Measurements from ENCODE around the gene JAKMIP2. TPM values are rescaled to one million over a fixed set of nuclear protein-coding genes. Genes with fewer than 3 reads are reported as not detected.
"Not testable (repeated sequence)": the region's sequence is repeated elsewhere in the genome, so short reads cannot be mapped to it uniquely, and the experiment has no call there.

Gene JAKMIP2
- total RNA-seq, 1 donor from 2014 or later = 1.8 TPM

GRCh38 chr5:147813696-147814095 lies 31.2 kb upstream of the JAKMIP2 start:
- Mint-ChIP-seq H3K36me3 (ENCODE audit: unreplicated experiment) (no peaks in the 10 kb centered on the region), H3K4me3 (ENCODE audit: unreplicated experiment) (no peak overlapping the region), H3K27me3 (ENCODE audit: unreplicated experiment) (peaks cover 39% of the 10 kb centered on the region), H3K4me1 (ENCODE audit: unreplicated experiment) (no peaks in the 10 kb centered on the region), H3K27ac (ENCODE audit: unreplicated experiment) (no peak overlapping the region), H3K9me3 (ENCODE audit: unreplicated experiment) (no peaks in the 10 kb centered on the region)
- no peak for DNase-seq (ENCODE audit: extremely low spot score, unreplicated experiment)
- TF ChIP-seq, protein P1, sequence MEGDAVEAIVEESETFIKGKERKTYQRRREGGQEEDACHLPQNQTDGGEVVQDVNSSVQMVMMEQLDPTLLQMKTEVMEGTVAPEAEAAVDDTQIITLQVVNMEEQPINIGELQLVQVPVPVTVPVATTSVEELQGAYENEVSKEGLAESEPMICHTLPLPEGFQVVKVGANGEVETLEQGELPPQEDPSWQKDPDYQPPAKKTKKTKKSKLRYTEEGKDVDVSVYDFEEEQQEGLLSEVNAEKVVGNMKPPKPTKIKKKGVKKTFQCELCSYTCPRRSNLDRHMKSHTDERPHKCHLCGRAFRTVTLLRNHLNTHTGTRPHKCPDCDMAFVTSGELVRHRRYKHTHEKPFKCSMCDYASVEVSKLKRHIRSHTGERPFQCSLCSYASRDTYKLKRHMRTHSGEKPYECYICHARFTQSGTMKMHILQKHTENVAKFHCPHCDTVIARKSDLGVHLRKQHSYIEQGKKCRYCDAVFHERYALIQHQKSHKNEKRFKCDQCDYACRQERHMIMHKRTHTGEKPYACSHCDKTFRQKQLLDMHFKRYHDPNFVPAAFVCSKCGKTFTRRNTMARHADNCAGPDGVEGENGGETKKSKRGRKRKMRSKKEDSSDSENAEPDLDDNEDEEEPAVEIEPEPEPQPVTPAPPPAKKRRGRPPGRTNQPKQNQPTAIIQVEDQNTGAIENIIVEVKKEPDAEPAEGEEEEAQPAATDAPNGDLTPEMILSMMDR (IDR thresholded peaks at IDR 0.05) = no peak

GRCh38 chr5:147809830-147810666 lies 27.5 kb upstream of the JAKMIP2 start:
- H3K4me3 Mint-ChIP-seq (ENCODE audit: unreplicated experiment) = no peak overlapping the region
- TF ChIP-seq, protein P1 (IDR thresholded peaks at IDR 0.05) = no peak
- no peaks in the 10 kb centered on the region for H3K36me3 Mint-ChIP-seq (ENCODE audit: unreplicated experiment)
- DNase-seq (ENCODE audit: extremely low spot score, unreplicated experiment) = no peak
- no peaks in the 10 kb centered on the region for H3K9me3 Mint-ChIP-seq (ENCODE audit: unreplicated experiment)
- no peak overlapping the region for H3K27ac Mint-ChIP-seq (ENCODE audit: unreplicated experiment)
- peaks cover 17% of the 10 kb centered on the region for H3K27me3 Mint-ChIP-seq (ENCODE audit: unreplicated experiment)
- H3K4me1 Mint-ChIP-seq (ENCODE audit: unreplicated experiment) = no peaks in the 10 kb centered on the region

DNA sequence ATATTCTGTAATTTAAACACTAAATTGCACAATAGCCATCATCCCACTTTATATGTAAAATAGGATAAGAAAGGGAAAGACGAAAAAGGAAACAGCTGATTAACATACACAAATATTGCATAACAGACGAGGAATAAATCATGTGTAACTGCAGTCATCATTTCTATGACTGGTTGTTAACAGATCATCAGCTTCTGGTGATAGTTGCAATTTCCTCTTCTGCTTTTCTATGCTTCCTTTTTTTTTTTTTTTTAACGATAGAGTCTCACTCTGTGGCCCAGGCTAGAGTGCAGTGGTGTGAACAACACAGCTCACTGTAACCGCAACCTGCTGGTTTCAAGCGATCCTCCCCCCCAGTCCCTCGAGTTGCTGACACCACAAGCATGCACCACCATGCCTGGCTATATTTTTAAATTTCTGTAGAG lies 22.5 kb upstream of the JAKMIP2 start:
- Mint-ChIP-seq H3K27me3 (ENCODE audit: unreplicated experiment) (peaks cover 24% of the 10 kb centered on the region), H3K9me3 (ENCODE audit: unreplicated experiment) (no peaks in the 10 kb centered on the region), H3K36me3 (ENCODE audit: unreplicated experiment) (no peaks in the 10 kb centered on the region), H3K4me1 (ENCODE audit: unreplicated experiment) (no peaks in the 10 kb centered on the region), H3K27ac (ENCODE audit: unreplicated experiment) (no peak overlapping the region), H3K4me3 (ENCODE audit: unreplicated experiment) (no peak overlapping the region)
- TF ChIP-seq, protein P1 (IDR thresholded peaks at IDR 0.05) = no peak
- DNase-seq (ENCODE audit: extremely low spot score, unreplicated experiment) = no peak

DNA sequence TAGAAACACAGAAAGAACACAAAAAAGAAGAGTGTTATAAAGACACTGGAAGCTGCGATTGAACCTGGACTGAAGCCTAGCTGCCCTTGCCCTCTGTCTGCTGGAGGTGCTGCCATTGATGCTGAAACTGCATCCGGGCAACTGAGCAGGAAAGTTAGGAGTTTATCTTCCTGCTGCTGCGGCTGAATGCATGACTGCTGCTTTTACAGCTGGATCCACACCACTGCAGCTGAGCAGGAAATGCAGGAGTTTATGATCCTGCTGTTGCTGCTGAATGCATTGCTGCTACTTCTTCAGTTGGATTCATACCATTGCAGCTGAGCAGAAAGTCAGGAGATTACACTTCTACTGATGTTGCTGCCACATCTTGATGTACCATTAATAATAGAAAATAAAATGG lies 21.8 kb upstream of the JAKMIP2 start:
- TF ChIP-seq, protein P1 (IDR thresholded peaks at IDR 0.05) = no peak
- H3K36me3 Mint-ChIP-seq (ENCODE audit: unreplicated experiment) = no peaks in the 10 kb centered on the region

DNA sequence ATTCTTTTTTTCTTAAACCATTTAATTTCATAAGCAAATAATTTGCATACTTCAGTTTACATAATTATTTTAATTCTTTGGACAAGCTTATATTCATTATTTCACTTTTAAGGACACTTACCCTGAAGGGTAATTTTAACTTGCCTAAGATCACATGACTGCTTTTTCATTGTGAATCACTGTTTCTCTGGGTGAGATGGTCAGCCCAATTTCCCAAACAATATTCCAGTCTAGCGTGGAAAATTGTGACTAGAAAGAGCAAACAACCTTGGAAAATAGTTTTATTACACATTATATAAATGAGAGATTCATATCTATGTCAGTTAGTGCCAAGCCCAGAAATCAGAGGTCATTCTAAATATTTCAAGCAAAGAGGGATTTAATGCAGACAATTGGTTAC lies 21.4 kb upstream of the JAKMIP2 start:
- H3K36me3 Mint-ChIP-seq (ENCODE audit: unreplicated experiment) = no peaks in the 10 kb centered on the region
- TF ChIP-seq, protein P1 (IDR thresholded peaks at IDR 0.05) = no peak
- H3K27ac Mint-ChIP-seq (ENCODE audit: unreplicated experiment) = no peak overlapping the region
- no peak for DNase-seq (ENCODE audit: extremely low spot score, unreplicated experiment)
- no peaks in the 10 kb centered on the region for H3K9me3 Mint-ChIP-seq (ENCODE audit: unreplicated experiment)
- peaks cover 28% of the 10 kb centered on the region for H3K27me3 Mint-ChIP-seq (ENCODE audit: unreplicated experiment)
- H3K4me1 Mint-ChIP-seq (ENCODE audit: unreplicated experiment) = no peaks in the 10 kb centered on the region
- no peak overlapping the region for H3K4me3 Mint-ChIP-seq (ENCODE audit: unreplicated experiment)

More for the DNA sequence above, 21.8 kb upstream of the JAKMIP2 start:
- Mint-ChIP-seq H3K9me3 (ENCODE audit: unreplicated experiment) (no peaks in the 10 kb centered on the region), H3K27me3 (ENCODE audit: unreplicated experiment) (peaks cover 28% of the 10 kb centered on the region), H3K4me3 (ENCODE audit: unreplicated experiment) (no peak overlapping the region), H3K4me1 (ENCODE audit: unreplicated experiment) (no peaks in the 10 kb centered on the region), H3K27ac (ENCODE audit: unreplicated experiment) (no peak overlapping the region)
- DNase-seq (ENCODE audit: extremely low spot score, unreplicated experiment) = no peak

GRCh38 chr5:147803161-147803560 lies 20.6 kb upstream of the JAKMIP2 start:
- H3K36me3 Mint-ChIP-seq (ENCODE audit: unreplicated experiment); DNase-seq (ENCODE audit: extremely low spot score, unreplicated experiment); H3K27ac Mint-ChIP-seq (ENCODE audit: unreplicated experiment); H3K4me3 Mint-ChIP-seq (ENCODE audit: unreplicated experiment); H3K4me1 Mint-ChIP-seq (ENCODE audit: unreplicated experiment); H3K9me3 Mint-ChIP-seq (ENCODE audit: unreplicated experiment): not testable (repeated sequence)
- H3K27me3 Mint-ChIP-seq (ENCODE audit: unreplicated experiment) = peaks cover 30% of the 10 kb centered on the region

Data from osteocyte (in vitro differentiated cells).